NT2/D1 (cell line): ENCODE data around the gene AP3D1.

Experiments
- SUZ12 ChIP-seq: IDR thresholded peaks from 2 replicates; pipeline ENCODE4 v1.6.1; 2011; ENCODE audit not compliant: insufficient read length, insufficient read depth; ENCODE audit errors: extremely low read depth
- YY1 ChIP-seq: IDR thresholded peaks from 2 replicates; pipeline ENCODE4 v1.6.1; 2011; ENCODE audit not compliant: insufficient read length, insufficient read depth
- ZNF274 ChIP-seq: IDR thresholded peaks from 2 replicates; pipeline ENCODE4 v1.6.1; 2011; ENCODE audit warnings: mild to moderate bottlenecking, low read depth, low read length

DNA sequence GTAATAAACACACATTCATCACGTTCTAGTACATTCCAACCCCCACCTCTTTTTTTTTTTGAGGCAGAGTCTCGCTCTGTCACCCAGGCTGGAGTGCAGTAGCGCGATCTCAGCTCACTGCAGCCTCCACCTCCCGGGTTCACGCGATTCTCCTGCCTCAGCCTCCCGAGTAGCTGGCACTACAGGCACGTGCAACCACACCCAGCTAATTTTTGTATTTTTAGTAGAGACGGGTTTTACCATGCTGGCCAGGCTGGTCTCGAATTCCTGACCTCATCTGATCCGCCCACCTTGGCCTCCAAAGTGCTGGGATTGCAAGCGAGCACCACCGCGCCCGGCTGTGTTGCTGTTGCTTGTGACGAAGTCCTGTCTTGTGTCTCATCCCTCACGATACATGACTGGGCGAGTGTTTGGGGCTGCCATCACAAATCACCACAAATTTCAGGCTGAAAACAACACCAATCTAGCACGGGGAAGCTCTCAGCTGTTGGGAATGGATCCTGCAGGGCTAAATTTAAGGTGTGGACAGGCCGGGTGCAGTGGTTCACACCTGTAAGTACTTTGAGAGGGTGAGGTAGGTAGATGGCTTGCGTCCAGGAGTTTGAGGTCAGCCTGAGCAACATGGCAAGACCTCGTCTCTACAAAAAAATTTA is 70.9 kb downstream of the AP3D1 start:
- no peak for TF ChIP-seq YY1
- no peak for TF ChIP-seq SUZ12
- no peak for TF ChIP-seq ZNF274
